GM10248 (cell line): ENCODE measurements around the gene ABCC6.

Experiments
- CTCF ChIA-PET: fragments of 300-600 bp; sonication (Branson Sonifier 250); formaldehyde crosslinking; extraction: SDS; loops from one replicate; lab custom pipeline; 2021; ENCODE audit warnings: antibody characterized with exemption; lab: Yijun Ruan, JAX
- POLR2A ChIA-PET: fragments of 350-650 bp; sonication (Branson Sonifier 250); formaldehyde crosslinking; extraction: SDS; loops from one replicate; lab custom pipeline; 2020; ENCODE audit warnings: antibody characterized with exemption; lab: Yijun Ruan, JAX
- DNase-seq: peaks from one replicate; pipeline ENCODE4 v3.0.0; 2012; ENCODE audit errors: extremely low spot score
- TF ChIP-seq, protein P1 (sequence below): IDR thresholded peaks from 2 replicates; pipeline ENCODE4 v1.5.1; 2012; ENCODE audit warnings: mild to moderate bottlenecking, low read depth; ENCODE audit errors: extremely low read depth, missing control alignments, control extremely low read depth

Gene ABCC6

DNA sequence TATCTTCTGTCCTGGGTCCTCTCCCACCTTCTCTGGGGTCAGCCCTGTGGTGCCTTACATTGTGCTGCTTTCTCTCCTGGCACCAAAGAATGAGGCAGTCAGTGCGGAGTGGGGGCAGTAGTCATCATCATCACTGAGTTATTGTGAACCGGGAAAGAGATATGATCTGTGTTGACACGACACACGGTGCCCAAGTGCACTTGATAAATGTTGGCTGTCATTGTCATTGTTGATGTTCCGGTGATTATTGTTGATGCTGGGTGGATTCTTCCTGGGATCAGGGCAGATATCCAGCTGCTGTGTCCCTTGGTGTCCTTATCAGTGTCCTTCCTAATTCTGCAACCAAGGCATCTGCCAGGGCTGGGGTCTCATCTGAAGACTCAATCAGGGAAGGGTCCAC, 121.7 kb downstream of the ABCC6 start:
- ChIA-PET CTCF (no interaction called here), POLR2A (no interaction called here)
- TF ChIP-seq, protein P1, sequence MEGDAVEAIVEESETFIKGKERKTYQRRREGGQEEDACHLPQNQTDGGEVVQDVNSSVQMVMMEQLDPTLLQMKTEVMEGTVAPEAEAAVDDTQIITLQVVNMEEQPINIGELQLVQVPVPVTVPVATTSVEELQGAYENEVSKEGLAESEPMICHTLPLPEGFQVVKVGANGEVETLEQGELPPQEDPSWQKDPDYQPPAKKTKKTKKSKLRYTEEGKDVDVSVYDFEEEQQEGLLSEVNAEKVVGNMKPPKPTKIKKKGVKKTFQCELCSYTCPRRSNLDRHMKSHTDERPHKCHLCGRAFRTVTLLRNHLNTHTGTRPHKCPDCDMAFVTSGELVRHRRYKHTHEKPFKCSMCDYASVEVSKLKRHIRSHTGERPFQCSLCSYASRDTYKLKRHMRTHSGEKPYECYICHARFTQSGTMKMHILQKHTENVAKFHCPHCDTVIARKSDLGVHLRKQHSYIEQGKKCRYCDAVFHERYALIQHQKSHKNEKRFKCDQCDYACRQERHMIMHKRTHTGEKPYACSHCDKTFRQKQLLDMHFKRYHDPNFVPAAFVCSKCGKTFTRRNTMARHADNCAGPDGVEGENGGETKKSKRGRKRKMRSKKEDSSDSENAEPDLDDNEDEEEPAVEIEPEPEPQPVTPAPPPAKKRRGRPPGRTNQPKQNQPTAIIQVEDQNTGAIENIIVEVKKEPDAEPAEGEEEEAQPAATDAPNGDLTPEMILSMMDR, result no peak
- DNase-seq, result no peak

DNA sequence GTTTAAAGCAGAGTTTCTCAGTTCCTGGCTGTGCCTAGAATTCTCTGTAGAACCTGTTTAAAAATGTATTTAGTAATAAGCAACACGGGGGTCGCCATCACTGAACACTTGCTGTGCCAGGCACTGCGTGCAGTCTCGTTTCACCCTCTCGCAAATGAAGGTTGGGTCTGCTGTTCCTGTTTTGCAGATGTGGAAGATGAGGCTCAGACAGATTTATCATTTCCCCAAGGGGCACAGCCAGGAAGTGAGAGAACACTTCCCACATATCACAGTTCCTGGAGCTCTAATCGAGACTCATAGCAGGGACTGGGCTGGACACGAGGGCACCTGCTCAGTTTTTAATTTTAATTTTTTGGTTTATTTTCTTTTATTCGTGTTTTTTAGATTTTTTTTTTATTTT, 122.7 kb downstream of the ABCC6 start:
- DNase-seq, result no peak
- TF ChIP-seq, protein P1, result no peak
- ChIA-PET CTCF (no interaction called here), POLR2A (no interaction called here)

DNA sequence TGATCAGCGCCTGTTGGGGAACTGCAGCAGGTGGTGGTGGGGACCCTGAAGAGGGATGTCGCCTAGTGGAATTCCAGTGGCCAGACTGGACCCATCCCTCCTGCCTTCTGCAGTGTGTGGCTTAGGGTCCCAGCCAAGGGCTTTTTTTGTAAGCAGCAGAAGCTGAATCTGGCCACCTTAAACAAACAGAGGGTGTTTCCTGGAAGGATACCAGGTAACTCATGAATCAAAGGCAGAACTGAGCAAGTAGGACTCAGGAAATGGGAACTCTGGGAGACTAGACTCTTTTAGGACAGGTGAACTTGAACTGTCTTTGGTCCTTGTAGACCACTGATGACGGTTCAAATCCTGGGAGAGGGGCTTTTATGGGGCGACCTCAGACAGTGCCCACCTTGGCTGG, 124.0 kb downstream of the ABCC6 start:
- POLR2A ChIA-PET, result interaction anchor here (0.6 kb wide), 1 partner anchor 8 kb away, joined by 3 read pairs; no protein-coding TSS in a partner anchor
- TF ChIP-seq, protein P1, result no peak
- CTCF ChIA-PET, result interaction anchor here (1.6 kb wide), 1 partner anchor 8 kb away, joined by 3 read pairs; no protein-coding TSS in a partner anchor
- no peak for DNase-seq
